ENCODE results near the gene TTC39C. TPM values are rescaled to one million over a fixed set of nuclear protein-coding genes. Genes with fewer than 3 reads are reported as not detected.

Gene TTC39C
- total RNA-seq, 1 donor from 2014 or later, result 30.1 TPM

- Mint-ChIP-seq H3K27ac (no peak overlapping the region), H3K4me1 (ENCODE audit: low read depth) (peaks cover 2% of the 10 kb centered on the region), H3K36me3 (ENCODE audit: insufficient read depth) (peaks cover 18% of the 10 kb centered on the region), H3K9me3 (ENCODE audit: low read depth) (no peaks in the 10 kb centered on the region), H3K27me3 (no peaks in the 10 kb centered on the region), H3K4me3 (ENCODE audit: low read depth) (no peak overlapping the region)
- no peak for TF ChIP-seq CTCF (IDR thresholded peaks at IDR 0.05; ENCODE audit: unreplicated experiment)
- DNase-seq (ENCODE audit: low spot score, unreplicated experiment), result no peak
These were observed 114.1 kb downstream of the TTC39C start for GRCh38 chr18:24128700-24129099.

DNA sequence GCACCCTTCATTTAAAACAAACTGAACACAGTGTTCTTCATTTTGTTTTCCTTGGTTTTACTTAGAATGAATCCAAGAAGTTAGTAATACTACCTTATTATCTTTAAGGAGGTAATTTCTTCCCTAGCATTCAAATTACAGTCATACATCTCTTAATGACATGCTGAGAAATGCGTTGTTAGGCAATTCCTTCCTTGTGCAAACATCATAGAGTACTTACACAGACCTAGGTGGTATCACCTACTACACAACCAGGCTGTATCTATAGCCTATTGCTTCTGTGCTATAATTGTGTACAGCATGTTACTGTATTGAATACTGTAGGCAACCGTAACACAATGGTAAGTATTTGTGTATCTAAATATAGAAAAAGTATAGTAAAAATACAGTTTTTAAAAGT, 115.9 kb downstream of the TTC39C start:
- no peak overlapping the region for H3K4me3 Mint-ChIP-seq (ENCODE audit: low read depth)
- peaks cover 2% of the 10 kb centered on the region for H3K4me1 Mint-ChIP-seq (ENCODE audit: low read depth)
- TF ChIP-seq CTCF (IDR thresholded peaks at IDR 0.05; ENCODE audit: unreplicated experiment), result no peak
- no peak overlapping the region for H3K27ac Mint-ChIP-seq
- no peaks in the 10 kb centered on the region for H3K27me3 Mint-ChIP-seq
- H3K9me3 Mint-ChIP-seq (ENCODE audit: low read depth), result no peaks in the 10 kb centered on the region
- no peak for DNase-seq (ENCODE audit: low spot score, unreplicated experiment)
- H3K36me3 Mint-ChIP-seq (ENCODE audit: insufficient read depth), result peaks cover 14% of the 10 kb centered on the region

DNA sequence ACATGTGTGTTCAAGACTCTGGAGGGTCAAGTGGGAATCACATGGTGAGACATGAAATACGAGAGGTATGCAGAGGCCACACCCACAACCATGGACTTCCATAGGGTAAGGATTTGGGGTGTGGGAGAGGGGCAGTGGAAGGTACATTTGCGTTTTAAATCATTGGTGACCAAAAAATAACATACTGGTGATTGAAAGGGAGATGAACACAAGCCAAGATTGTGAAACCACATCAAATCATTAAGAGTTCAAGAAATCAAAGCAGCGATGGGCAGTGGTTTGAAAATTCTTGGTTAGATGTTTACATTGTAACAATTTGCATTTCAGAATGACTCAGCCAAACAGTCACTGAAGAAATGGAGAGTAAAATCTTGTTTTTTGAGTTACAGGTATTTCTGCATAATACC, 122.4 kb downstream of the TTC39C start:
- no peak for TF ChIP-seq CTCF (IDR thresholded peaks at IDR 0.05; ENCODE audit: unreplicated experiment)
- Mint-ChIP-seq H3K4me3 (ENCODE audit: low read depth) (peak overlapping the region; percentile 1), H3K36me3 (ENCODE audit: insufficient read depth) (peaks cover 2% of the 10 kb centered on the region), H3K27me3 (no peaks in the 10 kb centered on the region), H3K27ac (no peak overlapping the region), H3K9me3 (ENCODE audit: low read depth) (peaks cover 4% of the 10 kb centered on the region), H3K4me1 (ENCODE audit: low read depth) (peaks cover 5% of the 10 kb centered on the region)
- DNase-seq (ENCODE audit: low spot score, unreplicated experiment), result no peak

- peak overlapping the region; percentile 95 for H3K27ac Mint-ChIP-seq
- no peaks in the 10 kb centered on the region for H3K27me3 Mint-ChIP-seq
- DNase-seq (ENCODE audit: low spot score, unreplicated experiment), result no peak
- no peak for TF ChIP-seq CTCF (IDR thresholded peaks at IDR 0.05; ENCODE audit: unreplicated experiment)
- peaks cover 2% of the 10 kb centered on the region for H3K36me3 Mint-ChIP-seq (ENCODE audit: insufficient read depth)
- H3K4me3 Mint-ChIP-seq (ENCODE audit: low read depth), result peak overlapping the region; percentile 86
- H3K4me1 Mint-ChIP-seq (ENCODE audit: low read depth), result peaks cover 5% of the 10 kb centered on the region
- peaks cover 4% of the 10 kb centered on the region for H3K9me3 Mint-ChIP-seq (ENCODE audit: low read depth)
These were observed 123.8 kb downstream of the TTC39C start for GRCh38 chr18:24138409-24138788.

DNA sequence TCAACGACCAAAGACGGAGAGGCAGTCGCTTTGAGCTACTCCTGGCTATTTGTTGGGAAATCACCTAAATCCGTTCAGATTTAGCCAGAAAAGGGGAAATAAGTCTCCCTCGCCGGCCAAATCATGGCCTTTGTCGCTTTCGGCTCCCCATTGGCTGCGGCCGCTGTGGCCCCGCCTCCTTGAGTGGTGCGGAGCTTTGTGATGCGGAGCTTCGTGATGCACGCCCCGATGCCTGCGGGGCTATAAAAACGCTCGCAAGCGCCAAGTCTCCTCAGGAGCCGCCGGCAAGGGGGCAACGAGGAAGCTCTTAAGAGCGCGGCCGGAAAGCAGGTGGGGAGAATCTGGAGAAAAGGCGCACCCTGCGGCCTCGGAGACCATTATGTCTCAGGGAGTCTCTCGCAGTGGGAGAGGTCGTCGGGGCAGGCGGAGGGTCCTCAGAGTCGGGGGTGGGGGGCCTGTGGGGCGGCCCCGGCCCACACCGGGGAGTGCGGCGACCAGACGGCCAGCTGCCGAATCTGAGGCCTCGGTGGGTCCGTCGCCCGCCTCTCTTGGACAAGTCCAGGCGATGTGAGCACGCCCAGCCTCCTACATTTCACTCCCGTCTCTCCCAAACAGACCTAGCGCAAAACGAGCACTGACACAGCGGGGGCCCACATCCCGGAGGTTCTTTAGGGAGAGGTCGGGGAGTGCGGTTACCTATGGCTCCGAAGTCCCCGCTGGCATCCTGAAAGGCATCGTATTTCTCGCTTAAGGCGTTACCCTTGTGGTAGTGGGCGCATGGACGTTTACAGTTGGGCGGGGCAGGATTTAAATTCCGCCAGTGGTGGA, 124.4 kb downstream of the TTC39C start, which contains the start of gene CABYR:
Gene CABYR (plus strand): TSS at position 274 of the 828 bp plus-strand sequence. CDS start 4,053 bp downstream, outside the sequence.
- Mint-ChIP-seq H3K27me3 (no peaks in the 10 kb centered on the region), H3K9me3 (ENCODE audit: low read depth) (peaks cover 4% of the 10 kb centered on the region), H3K27ac (peak within 1 kb of the TSS; percentile 95), H3K4me3 (ENCODE audit: low read depth) (peak within 1 kb of the TSS; percentile 86), H3K4me1 (ENCODE audit: low read depth) (peaks cover 5% of the 10 kb centered on the region), H3K36me3 (ENCODE audit: insufficient read depth) (peaks cover 3% of the 10 kb centered on the region)
- no peak for TF ChIP-seq CTCF (IDR thresholded peaks at IDR 0.05; ENCODE audit: unreplicated experiment)
- DNase-seq (ENCODE audit: low spot score, unreplicated experiment), result peak; percentile 70

Data from progenitor cell of endocrine pancreas (in vitro differentiated cells).